HG02763 (cell line): ENCODE data around the gene NOD1.
A peak's percentile ranks its signal among the peaks of the same experiment; 100 is the strongest.

ENCODE experiments used
- ATAC-seq: cut with Tn5 transposase; IDR thresholded peaks from one replicate; pipeline ENCODE4 v1.9.1; 2021; ENCODE audit warnings: mild to moderate bottlenecking, moderate library complexity; ENCODE audit not compliant: unreplicated experiment

Gene NOD1

GRCh38 chr7:30470771-30471170 lies 7.8 kb downstream of the NOD1 start:
- ATAC-seq, result no peak

- ATAC-seq, result no peak
These were observed 8.3 kb downstream of the NOD1 start for GRCh38 chr7:30470163-30470770.

- no peak for ATAC-seq
These were observed 9.3 kb downstream of the NOD1 start for GRCh38 chr7:30469303-30469702.

GRCh38 chr7:30468791-30469190 lies 9.8 kb downstream of the NOD1 start:
- no peak for ATAC-seq

GRCh38 chr7:30468041-30468440 lies 10.5 kb downstream of the NOD1 start:
- no peak for ATAC-seq

- no peak for ATAC-seq
These were observed 11.3 kb downstream of the NOD1 start for GRCh38 chr7:30467271-30467670.

- ATAC-seq, result no peak
These were observed 12.3 kb downstream of the NOD1 start for GRCh38 chr7:30466266-30466665.

GRCh38 chr7:30465811-30466180 lies 12.8 kb downstream of the NOD1 start:
- no peak for ATAC-seq

GRCh38 chr7:30465046-30465810 lies 13.4 kb downstream of the NOD1 start:
- ATAC-seq, result no peak

GRCh38 chr7:30464231-30464671 lies 14.3 kb downstream of the NOD1 start:
- ATAC-seq, result peak; percentile 55

- ATAC-seq, result peak; percentile 49
These were observed 15.0 kb downstream of the NOD1 start for GRCh38 chr7:30463405-30464145.

GRCh38 chr7:30462179-30462578 lies 16.4 kb downstream of the NOD1 start:
- ATAC-seq, result no peak

GRCh38 chr7:30460246-30460633 lies 18.3 kb downstream of the NOD1 start:
- no peak for ATAC-seq

GRCh38 chr7:30459591-30460245 lies 18.9 kb downstream of the NOD1 start:
- ATAC-seq, result no peak

- ATAC-seq, result no peak
These were observed 20.3 kb downstream of the NOD1 start for GRCh38 chr7:30458311-30458710.

- ATAC-seq, result no peak
These were observed 24.7 kb downstream of the NOD1 start for GRCh38 chr7:30453921-30454320.

GRCh38 chr7:30453016-30453415 lies 25.6 kb downstream of the NOD1 start:
- no peak for ATAC-seq

GRCh38 chr7:30452280-30452930 lies 26.2 kb downstream of the NOD1 start:
- ATAC-seq, result no peak

GRCh38 chr7:30451539-30452279 lies 26.9 kb downstream of the NOD1 start:
- ATAC-seq, result no peak

- ATAC-seq, result no peak
These were observed 27.5 kb downstream of the NOD1 start for GRCh38 chr7:30450983-30451497.
